NCI-H524 treated with DMSO at 0.1 percent for 48 hours (cell line): Measurements from ENCODE around the gene NDRG2.

Source experiments
- DNase-seq: peaks from one replicate; lab custom pipeline; 2025; lab: John Stamatoyannopoulos, UW

NDRG2 gene

GRCh38 chr14:20969336-20969735 lies 55.5 kb downstream of the NDRG2 start:
- DNase-seq = no peak
